GM19395 (cell line): Measurements from ENCODE around the gene MYBPC1.

ENCODE experiments used
- ATAC-seq: cut with Tn5 transposase; IDR thresholded peaks from one replicate; pipeline ENCODE4 v1.9.1; 2021; ENCODE audit warnings: mild to moderate bottlenecking, moderate library complexity; ENCODE audit not compliant: unreplicated experiment

MYBPC1 gene

GRCh38 chr12:101598483-101598882, 3.7 kb downstream of the MYBPC1 start:
- no peak for ATAC-seq

GRCh38 chr12:101599311-101599710, 4.5 kb downstream of the MYBPC1 start:
- ATAC-seq: no peak

- no peak for ATAC-seq
These were observed 5.2 kb downstream of the MYBPC1 start for GRCh38 chr12:101599771-101600484.

GRCh38 chr12:101604132-101604531, 9.4 kb downstream of the MYBPC1 start:
- ATAC-seq: no peak

- no peak for ATAC-seq
These were observed 13.1 kb downstream of the MYBPC1 start for GRCh38 chr12:101607894-101608293.

- ATAC-seq: no peak
These were observed 13.7 kb downstream of the MYBPC1 start for GRCh38 chr12:101608301-101609133.

- ATAC-seq: no peak
These were observed 14.4 kb downstream of the MYBPC1 start for GRCh38 chr12:101609198-101609597.

- ATAC-seq: no peak
These were observed 17.6 kb downstream of the MYBPC1 start for GRCh38 chr12:101612160-101612916.

- no peak for ATAC-seq
These were observed 21.3 kb downstream of the MYBPC1 start for GRCh38 chr12:101616027-101616494.

- no peak for ATAC-seq
These were observed 24.4 kb downstream of the MYBPC1 start for GRCh38 chr12:101619026-101619786.

GRCh38 chr12:101619858-101620761, 25.3 kb downstream of the MYBPC1 start:
- no peak for ATAC-seq

- ATAC-seq: no peak
These were observed 26.0 kb downstream of the MYBPC1 start for GRCh38 chr12:101620762-101621133.

GRCh38 chr12:101628676-101629075, 33.9 kb downstream of the MYBPC1 start:
- no peak for ATAC-seq

GRCh38 chr12:101634724-101635123, 40.0 kb downstream of the MYBPC1 start:
- ATAC-seq: peak; percentile 97

GRCh38 chr12:101637936-101638335, 43.2 kb downstream of the MYBPC1 start:
- ATAC-seq: no peak

GRCh38 chr12:101642115-101643067, 47.6 kb downstream of the MYBPC1 start:
- no peak for ATAC-seq

- ATAC-seq: no peak
These were observed 52.9 kb downstream of the MYBPC1 start for GRCh38 chr12:101647711-101648110.

- no peak for ATAC-seq
These were observed 53.4 kb downstream of the MYBPC1 start for GRCh38 chr12:101648195-101648594.
